Activated CD4-positive, alpha-beta T cell treated with anti-CD3 and anti-CD28 coated beads, Interleukin-2, amount 50 U/mL, for 48 hours (primary cell): ENCODE data around the gene HK3.

Experiments
- DNase-seq, 2 experiments: peaks; one replicate each; pipeline ENCODE4 v3.0.0-alpha.2; 2020

Gene HK3

GRCh38 chr5:176901260-176902101, 2.3 kb upstream of the HK3 start:
- DNase-seq, result peak in 1 of 2 experiments; percentile 29

- no peak for DNase-seq
These were observed 1.6 kb upstream of the HK3 start for GRCh38 chr5:176900780-176901204.

- no peak for DNase-seq
These were observed 1.0 kb upstream of the HK3 start for GRCh38 chr5:176899946-176900779.

- no peak for DNase-seq
These were observed 1.9 kb downstream of the HK3 start for GRCh38 chr5:176897263-176897662.

- DNase-seq, result no peak
These were observed 3.3 kb downstream of the HK3 start for GRCh38 chr5:176895831-176896230.

GRCh38 chr5:176894298-176894697, 4.8 kb downstream of the HK3 start:
- no peak for DNase-seq

GRCh38 chr5:176892663-176893062, 6.5 kb downstream of the HK3 start:
- DNase-seq, result no peak

GRCh38 chr5:176891331-176891958, 7.7 kb downstream of the HK3 start:
- DNase-seq, result no peak

GRCh38 chr5:176890455-176891330, 8.5 kb downstream of the HK3 start:
- no peak for DNase-seq

- DNase-seq, result no peak
These were observed 9.5 kb downstream of the HK3 start for GRCh38 chr5:176889321-176890280.

GRCh38 chr5:176888865-176889165, 10.3 kb downstream of the HK3 start:
- no peak for DNase-seq

GRCh38 chr5:176888016-176888864, 10.9 kb downstream of the HK3 start:
- DNase-seq, result no peak

- no peak for DNase-seq
These were observed 11.8 kb downstream of the HK3 start for GRCh38 chr5:176887252-176887849.

GRCh38 chr5:176886336-176887251, 12.6 kb downstream of the HK3 start:
- DNase-seq, result no peak

- DNase-seq, result no peak
These were observed 14.6 kb downstream of the HK3 start for GRCh38 chr5:176884571-176884890.

GRCh38 chr5:176883700-176884570, 15.2 kb downstream of the HK3 start:
- no peak for DNase-seq

- no peak for DNase-seq
These were observed 16.6 kb downstream of the HK3 start for GRCh38 chr5:176882567-176882903.
